ENCODE results near the gene UCK1.

UCK1 gene

GRCh38 chr9:131473891-131474290, 57.2 kb downstream of the UCK1 start:
- TF ChIP-seq POLR2A (IDR thresholded peaks at IDR 0.05; ENCODE audit: low read depth, low read length) (no peak), POU2F2 (IDR thresholded peaks at IDR 0.05; ENCODE audit: low read depth, low read length) (no peak), SPI1 (IDR thresholded peaks at IDR 0.05; ENCODE audit: low read depth, low read length) (no peak), POLR2AphosphoS5 (IDR thresholded peaks at IDR 0.05; ENCODE audit: low read depth, low read length) (no peak), TAF1 (IDR thresholded peaks at IDR 0.05; ENCODE audit: low read depth, low read length) (no peak), PAX5 (IDR thresholded peaks at IDR 0.05; ENCODE audit: insufficient read depth, low read length, severe bottlenecking) (no peak)
- no peak for FAIRE-seq
- DNase-seq (ENCODE audit: insufficient read length, low spot score) = no peak

All from GM12891 (cell line).